Mesenchymal stem cell (in vitro differentiated cells and primary cell): ENCODE data around the gene HOXD11.

Experiments used
- DNase-seq: peaks from one replicate; pipeline ENCODE4 v3.0.0-alpha.2; 2013
- H2AFZ ChIP-seq: one replicate; pipeline ENCODE4 v1.6.1; 2013; ENCODE audit warnings: low read depth, mild to moderate bottlenecking, control low read depth, inconsistent platforms, low read length, moderate library complexity
- H2AK5ac ChIP-seq: 2 replicates; pipeline ENCODE4 v1.6.1; 2013; ENCODE audit warnings: low read length, moderate library complexity, mild to moderate bottlenecking, inconsistent platforms; ENCODE audit not compliant: severe bottlenecking
- H2BK120ac ChIP-seq: one replicate; pipeline ENCODE4 v1.6.1; 2013; ENCODE audit warnings: low read depth, mild to moderate bottlenecking, inconsistent platforms, low read length, moderate library complexity
- H2BK12ac ChIP-seq, 2 experiments: one replicate each; pipeline ENCODE4 v1.6.1; 2013; ENCODE audit warnings: inconsistent platforms in 2 of 2, low read length in 2 of 2, mild to moderate bottlenecking in 2 of 2, moderate library complexity in 2 of 2, control low read depth in 1 of 2
- H2BK15ac ChIP-seq: one replicate; pipeline ENCODE4 v1.6.1; 2013; ENCODE audit warnings: mild to moderate bottlenecking, low read depth, inconsistent platforms; ENCODE audit not compliant: poor library complexity, severe bottlenecking
- H2BK5ac ChIP-seq: 2 replicates; pipeline ENCODE4 v1.6.1; 2013; ENCODE audit warnings: low read depth, mild to moderate bottlenecking, low read length, control low read depth, inconsistent platforms; ENCODE audit not compliant: poor library complexity, severe bottlenecking
- H3K14ac ChIP-seq, 2 experiments: one replicate each; pipeline ENCODE4 v1.6.1; 2013; ENCODE audit warnings: inconsistent platforms in 2 of 2, low read length in 2 of 2, control low read depth in 1 of 2, mild to moderate bottlenecking in 1 of 2, moderate library complexity in 1 of 2
- H3K18ac ChIP-seq, 2 experiments: one replicate each; pipeline ENCODE4 v1.6.1; 2013; ENCODE audit warnings: inconsistent platforms in 2 of 2, low read length in 2 of 2, control low read depth in 1 of 2, low read depth in 1 of 2, mild to moderate bottlenecking in 1 of 2
- H3K23ac ChIP-seq, 2 experiments: one replicate each; pipeline ENCODE4 v1.6.1; 2013; ENCODE audit warnings: inconsistent platforms in 2 of 2, low read length in 2 of 2, mild to moderate bottlenecking in 2 of 2, moderate library complexity in 2 of 2, control low read depth in 1 of 2
- H3K27ac ChIP-seq: 2 replicates; pipeline ENCODE4 v1.5.1; 2013; ENCODE audit warnings: mild to moderate bottlenecking, moderate library complexity, low read length, control low read depth, inconsistent platforms; ENCODE audit not compliant: poor library complexity, severe bottlenecking
- H3K27me3 ChIP-seq, 2 experiments: 2 replicates each; pipeline versions ENCODE4 v1.6.1 to v1.7.0; 2013; ENCODE audit warnings: low read length in 2 of 2, mild to moderate bottlenecking in 2 of 2, moderate library complexity in 2 of 2, control low read depth in 1 of 2, inconsistent platforms in 1 of 2; ENCODE audit not compliant: control insufficient read depth in 1 of 2, insufficient read depth in 1 of 2
- H3K36me3 ChIP-seq, 2 experiments: 2 replicates each; pipeline versions ENCODE4 v1.6.1 to v1.7.0; 2013; ENCODE audit warnings: low read length in 2 of 2, control low read depth in 1 of 2, inconsistent platforms in 1 of 2, low read depth in 1 of 2, mild to moderate bottlenecking in 1 of 2; ENCODE audit not compliant: insufficient read depth in 2 of 2, control insufficient read depth in 1 of 2
- H3K4ac ChIP-seq, 2 experiments: one replicate each; pipeline ENCODE4 v1.6.1; 2013; ENCODE audit warnings: inconsistent platforms in 2 of 2, low read length in 2 of 2, mild to moderate bottlenecking in 2 of 2, moderate library complexity in 2 of 2, control low read depth in 1 of 2, low read depth in 1 of 2
- H3K4me1 ChIP-seq: 2 replicates; pipeline ENCODE4 v1.6.1; 2013; ENCODE audit warnings: low read depth, low read length, control low read depth; ENCODE audit not compliant: control insufficient read depth, insufficient read depth
- H3K4me2 ChIP-seq: 2 replicates; pipeline ENCODE4 v1.6.1; 2013; ENCODE audit warnings: low read length, mild to moderate bottlenecking, inconsistent platforms; ENCODE audit not compliant: poor library complexity, severe bottlenecking
- H3K4me3 ChIP-seq, 2 experiments: 2 replicates each; pipeline versions ENCODE4 v1.5.1 to v1.7.0; 2013; ENCODE audit warnings: low read length in 2 of 2, mild to moderate bottlenecking in 2 of 2, control low read depth in 1 of 2, low read depth in 1 of 2; ENCODE audit not compliant: insufficient read depth in 1 of 2
- H3K79me1 ChIP-seq: replicated peaks from 2 replicates; pipeline ENCODE4 v1.6.1; 2013; ENCODE audit warnings: mild to moderate bottlenecking, control low read depth, low read length, inconsistent platforms; ENCODE audit not compliant: poor library complexity, severe bottlenecking
- H3K9ac ChIP-seq: 2 replicates; pipeline ENCODE4 v1.7.0; 2013; ENCODE audit warnings: mild to moderate bottlenecking, low read length, moderate library complexity
- H3K9me3 ChIP-seq: 2 replicates; pipeline ENCODE4 v1.7.0; 2013; ENCODE audit warnings: mild to moderate bottlenecking, low read length; ENCODE audit not compliant: control insufficient read depth
- H4K8ac ChIP-seq: one replicate; pipeline ENCODE4 v1.6.1; 2013; ENCODE audit warnings: inconsistent platforms, mild to moderate bottlenecking, low read length, moderate library complexity
- H4K91ac ChIP-seq: one replicate; pipeline ENCODE4 v1.6.1; 2013; ENCODE audit warnings: mild to moderate bottlenecking, low read length, inconsistent platforms
- WGBS: methylation state at CpG from one replicate; pipeline ENCODE4 v1.1.7; 2013; ENCODE audit warnings: mixed read lengths; 5-methylcytosine and 5-hydroxymethylcytosine counted together

Gene HOXD11

DNA sequence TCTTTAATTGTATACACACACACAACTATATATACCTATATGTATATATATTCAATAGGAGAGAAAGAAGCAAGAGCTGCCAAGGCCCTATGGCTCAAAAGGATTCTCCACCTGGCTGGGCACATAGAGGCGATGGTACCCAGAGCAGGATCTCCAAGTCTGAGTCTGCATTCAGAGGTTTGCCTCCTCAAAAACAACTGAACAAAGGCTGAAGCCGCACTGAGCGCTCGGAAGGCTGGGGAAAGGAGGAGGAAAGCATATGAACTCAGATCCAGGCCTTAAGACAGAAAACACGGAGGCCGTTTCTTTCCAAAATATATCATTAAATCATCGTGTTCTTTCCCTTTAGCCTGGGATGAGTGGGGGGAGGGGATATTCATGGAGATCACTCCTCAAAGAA lies 3.9 kb upstream of the HOXD11 start:
- no peak overlapping the region for H2AFZ ChIP-seq
- H2BK5ac ChIP-seq = no peak overlapping the region
- no peak overlapping the region for H2AK5ac ChIP-seq
- no peak overlapping the region for H3K4me2 ChIP-seq
- no peak overlapping the region for H4K91ac ChIP-seq
- peaks cover 26% of the 10 kb centered on the region for H3K4me1 ChIP-seq
- no peak for DNase-seq
- H3K18ac ChIP-seq = no peak overlapping the region
- H3K9me3 ChIP-seq = no peaks in the 10 kb centered on the region
- H2BK12ac ChIP-seq = no peak overlapping the region
- H3K27me3 ChIP-seq = peaks cover 91 to 93% of the 10 kb centered on the region in 2 experiments
- no peak overlapping the region for H2BK15ac ChIP-seq
- H3K4me3 ChIP-seq = no peak overlapping the region
- H2BK120ac ChIP-seq = no peak overlapping the region
- no peak overlapping the region for H3K27ac ChIP-seq
- no peak overlapping the region for H3K23ac ChIP-seq
- no peak overlapping the region for H3K9ac ChIP-seq
- no peaks in the 10 kb centered on the region for H3K79me1 ChIP-seq
- H3K14ac ChIP-seq = no peak overlapping the region
- H4K8ac ChIP-seq = no peak overlapping the region
- no peaks in the 10 kb centered on the region for H3K36me3 ChIP-seq
- 29% methylated on average over 3 of the region's 7 CpGs for WGBS
- no peak overlapping the region for H3K4ac ChIP-seq

DNA sequence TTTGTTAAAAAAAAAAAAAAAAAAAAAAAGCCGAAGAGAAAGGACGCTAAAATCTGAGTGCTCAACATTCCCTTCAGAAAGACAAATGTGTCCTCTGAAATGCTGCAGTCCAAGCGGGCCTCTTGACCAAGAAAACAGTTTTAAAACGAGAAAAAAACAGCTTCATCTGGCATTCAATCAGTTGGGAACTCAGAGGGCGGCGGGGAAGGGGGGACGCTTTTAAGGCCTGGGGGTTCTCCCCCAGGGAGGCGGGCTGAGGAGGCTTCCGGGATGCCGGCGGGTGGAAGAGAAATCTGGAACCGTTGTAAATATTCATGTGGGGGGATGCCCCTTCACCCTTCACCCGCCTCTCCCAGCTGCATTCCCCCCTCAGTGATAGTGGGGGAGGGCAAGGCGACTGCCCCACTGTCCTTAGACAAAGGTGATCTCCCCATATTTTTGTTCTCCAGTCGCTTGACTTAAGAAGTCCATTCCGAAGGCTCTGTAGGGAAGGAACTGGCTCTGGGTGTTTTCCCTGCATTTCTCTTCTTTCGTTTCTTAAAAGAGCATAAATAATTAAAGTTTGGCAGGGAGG lies 3.3 kb upstream of the HOXD11 start:
- H4K8ac ChIP-seq = no peak overlapping the region
- H3K14ac ChIP-seq = no peak overlapping the region
- no peak overlapping the region for H3K4ac ChIP-seq
- H2AFZ ChIP-seq = no peak overlapping the region
- H3K9me3 ChIP-seq = no peaks in the 10 kb centered on the region
- no peak for DNase-seq
- H3K4me2 ChIP-seq = no peak overlapping the region
- H3K23ac ChIP-seq = no peak overlapping the region
- H3K36me3 ChIP-seq = no peaks in the 10 kb centered on the region
- no peak overlapping the region for H2AK5ac ChIP-seq
- 3% methylated on average over 9 of the region's 17 CpGs for WGBS
- H3K4me3 ChIP-seq = peak overlapping the region in 1 of 2 experiments; percentile 67
- no peak overlapping the region for H4K91ac ChIP-seq
- no peak overlapping the region for H2BK5ac ChIP-seq
- peaks cover 90 to 93% of the 10 kb centered on the region in 2 experiments for H3K27me3 ChIP-seq
- H3K18ac ChIP-seq = no peak overlapping the region
- no peaks in the 10 kb centered on the region for H3K79me1 ChIP-seq
- no peak overlapping the region for H3K27ac ChIP-seq
- H2BK120ac ChIP-seq = no peak overlapping the region
- peaks cover 26% of the 10 kb centered on the region for H3K4me1 ChIP-seq
- H3K9ac ChIP-seq = no peak overlapping the region
- H2BK15ac ChIP-seq = no peak overlapping the region
- H2BK12ac ChIP-seq = no peak overlapping the region

DNA sequence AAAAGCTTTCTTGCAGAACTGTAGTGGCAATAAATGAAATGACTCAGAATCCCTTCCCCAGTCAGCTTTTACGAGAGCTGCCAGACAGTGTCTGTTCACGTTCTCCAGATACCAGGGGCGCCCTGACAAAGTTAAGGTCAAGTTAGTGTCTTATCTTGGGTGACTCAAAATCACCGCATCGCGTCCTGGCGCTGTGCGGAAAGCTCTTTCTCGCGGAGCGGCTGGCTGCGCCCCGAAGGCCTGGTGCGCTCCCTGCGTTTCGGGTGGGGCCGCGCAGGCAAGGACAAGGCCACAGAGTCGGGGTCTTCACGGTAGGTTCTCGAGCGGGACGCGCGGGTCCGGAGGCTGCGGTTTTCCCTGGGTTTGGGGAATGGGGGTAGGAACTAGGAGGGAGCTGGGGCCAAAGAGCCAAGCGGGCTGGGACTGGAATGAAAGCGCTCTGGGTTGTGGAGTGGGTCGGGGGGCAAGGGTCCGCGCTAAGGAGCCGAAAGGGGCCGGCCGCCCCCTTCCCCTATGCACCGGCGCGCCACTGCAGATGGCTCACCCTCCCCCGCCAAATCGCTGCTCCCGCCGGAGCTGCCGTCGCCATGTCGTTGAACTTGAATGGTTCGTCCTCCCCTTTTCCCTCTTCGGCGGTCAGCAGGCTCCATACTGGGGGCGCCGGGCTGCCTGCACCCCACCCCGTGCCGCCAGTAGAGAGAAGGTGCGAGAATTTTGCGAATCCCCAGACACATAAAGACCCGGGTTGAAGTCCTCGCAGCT lies 2.6 kb upstream of the HOXD11 start:
- H3K18ac ChIP-seq = no peak overlapping the region
- H2AFZ ChIP-seq = no peak overlapping the region
- H3K14ac ChIP-seq = no peak overlapping the region
- no peaks in the 10 kb centered on the region for H3K36me3 ChIP-seq
- no peak overlapping the region for H2BK12ac ChIP-seq
- no peaks in the 10 kb centered on the region for H3K79me1 ChIP-seq
- WGBS = under 1% methylated on average over 56 of the region's 56 CpGs
- no peak overlapping the region for H3K4me2 ChIP-seq
- H3K23ac ChIP-seq = no peak overlapping the region
- peak overlapping the region; percentile 11 for H3K9ac ChIP-seq
- peak; percentile 50 for DNase-seq
- H3K4ac ChIP-seq = no peak overlapping the region
- peaks cover 26% of the 10 kb centered on the region for H3K4me1 ChIP-seq
- H2AK5ac ChIP-seq = no peak overlapping the region
- no peak overlapping the region for H2BK15ac ChIP-seq
- no peak overlapping the region for H2BK5ac ChIP-seq
- no peak overlapping the region for H4K91ac ChIP-seq
- H2BK120ac ChIP-seq = no peak overlapping the region
- H3K9me3 ChIP-seq = no peaks in the 10 kb centered on the region
- no peak overlapping the region for H4K8ac ChIP-seq
- H3K27me3 ChIP-seq = peaks cover 90 to 93% of the 10 kb centered on the region in 2 experiments
- H3K4me3 ChIP-seq = peak overlapping the region in 1 of 2 experiments; percentile 67
- no peak overlapping the region for H3K27ac ChIP-seq

DNA sequence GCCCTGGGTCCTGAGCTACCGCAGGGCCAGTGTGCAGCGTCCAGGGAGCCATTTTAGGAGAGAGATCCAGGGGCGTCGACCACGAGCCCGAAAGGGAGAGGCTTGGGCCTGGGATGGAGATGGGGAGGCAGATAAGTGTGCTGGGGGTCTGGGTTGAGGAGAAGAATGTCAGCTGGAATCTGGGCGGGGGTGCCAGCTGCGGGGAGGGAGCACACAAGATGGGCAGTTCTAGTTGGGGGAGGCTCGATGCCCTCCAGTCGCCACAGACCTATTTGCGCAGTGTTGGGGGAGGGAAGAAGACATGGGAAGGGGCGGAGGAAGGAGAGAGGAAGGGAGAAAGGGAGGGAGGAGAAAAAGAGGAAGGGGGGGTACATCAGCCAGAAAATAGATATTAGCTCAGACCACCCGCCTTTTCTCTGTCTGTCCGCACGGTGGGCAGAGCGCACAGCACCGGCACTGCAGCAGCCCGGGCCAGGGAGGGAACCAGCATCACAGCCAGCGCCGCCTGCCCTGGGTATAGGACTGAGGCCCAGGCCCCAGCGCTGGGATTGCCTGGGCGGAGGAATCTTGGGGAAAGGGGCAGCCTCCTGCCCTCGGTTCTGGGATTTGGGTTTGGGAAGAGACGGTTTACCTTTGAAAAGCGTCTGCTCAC lies 1.9 kb upstream of the HOXD11 start:
- H3K4me3 ChIP-seq = peak overlapping the region in 1 of 2 experiments; percentile 67
- H4K8ac ChIP-seq = no peak overlapping the region
- peaks cover 22% of the 10 kb centered on the region for H3K4me1 ChIP-seq
- no peak overlapping the region for H3K27ac ChIP-seq
- no peak for DNase-seq
- no peak overlapping the region for H3K4ac ChIP-seq
- H2BK5ac ChIP-seq = no peak overlapping the region
- no peak overlapping the region for H2BK12ac ChIP-seq
- H2BK120ac ChIP-seq = no peak overlapping the region
- no peaks in the 10 kb centered on the region for H3K36me3 ChIP-seq
- H2AFZ ChIP-seq = no peak overlapping the region
- H3K79me1 ChIP-seq = no peaks in the 10 kb centered on the region
- peaks cover 90 to 93% of the 10 kb centered on the region in 2 experiments for H3K27me3 ChIP-seq
- H2BK15ac ChIP-seq = no peak overlapping the region
- no peak overlapping the region for H2AK5ac ChIP-seq
- no peaks in the 10 kb centered on the region for H3K9me3 ChIP-seq
- H3K9ac ChIP-seq = no peak overlapping the region
- WGBS = 2% methylated on average over 25 of the region's 25 CpGs
- H3K4me2 ChIP-seq = no peak overlapping the region
- peak overlapping the region in 1 of 2 experiments; percentile 26 for H3K23ac ChIP-seq
- H3K14ac ChIP-seq = no peak overlapping the region
- no peak overlapping the region for H3K18ac ChIP-seq
- H4K91ac ChIP-seq = no peak overlapping the region
